KOPT-K1 (cell line): Measurements from ENCODE around the gene FRRS1.
A peak's percentile ranks its signal among the peaks of the same experiment; 100 is the strongest.
"Not testable (repeated sequence)": the region's sequence is repeated elsewhere in the genome, so short reads cannot be mapped to it uniquely, and the experiment has no call there.

ENCODE experiments used
- H3K27ac ChIP-seq: fragments of 200-600 bp; sonication (generic); 2 replicates; pipeline ENCODE4 v1.5.1; 2016; ENCODE audit warnings: antibody characterized with exemption, mild to moderate bottlenecking, low read depth, low read length; ENCODE audit not compliant: poor library complexity, severe bottlenecking
- H3K36me3 ChIP-seq: fragments of 200-600 bp; sonication (generic); 2 replicates; pipeline ENCODE4 v1.5.1; 2017; ENCODE audit warnings: antibody characterized with exemption, mild to moderate bottlenecking, low read length, moderate library complexity; ENCODE audit not compliant: insufficient read depth
- H3K9me3 ChIP-seq: fragments of 200-600 bp; sonication (generic); 2 replicates; pipeline ENCODE4 v1.5.1; 2017; ENCODE audit warnings: antibody characterized with exemption, low read length, mild to moderate bottlenecking; ENCODE audit not compliant: insufficient read depth, poor library complexity, severe bottlenecking

FRRS1 gene

GRCh38 chr1:99766378-99766800 lies at the start of gene FRRS1:
TSS of gene FRRS1 (minus strand) at chr1:99766635. CDS start at chr1:99748768, 17,867 bp downstream.
- Histone ChIP-seq H3K27ac (peak within 1 kb of the TSS; percentile 66), H3K36me3 (no peaks in the 10 kb centered on the region), H3K9me3 (no peaks in the 10 kb centered on the region)

DNA sequence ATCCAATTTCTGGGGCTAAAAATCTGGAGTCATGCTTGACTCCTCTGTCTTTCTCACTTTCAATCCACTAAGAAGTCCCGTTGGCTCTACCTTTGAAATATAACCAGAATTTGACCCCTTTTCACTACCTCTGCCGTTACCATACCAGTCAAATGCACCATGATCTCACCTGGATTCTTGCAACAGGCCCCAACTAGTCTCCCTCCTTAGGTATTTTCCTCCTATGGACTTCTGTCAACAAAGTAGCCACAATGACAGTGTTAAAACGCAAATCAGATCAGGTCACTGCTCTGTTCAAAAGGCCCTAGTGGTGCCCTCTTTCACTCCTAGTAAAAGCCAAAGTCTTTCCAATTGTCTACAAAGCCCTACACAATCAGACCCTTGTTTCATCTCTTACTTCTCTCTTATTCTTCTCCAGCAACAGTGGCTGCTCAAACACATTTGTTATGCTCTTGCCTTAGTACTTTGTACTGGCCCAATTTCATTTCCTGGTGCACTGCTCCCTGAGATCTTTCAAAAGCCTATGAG lies 48.0 kb upstream of the FRRS1 start:
- no peaks in the 10 kb centered on the region for H3K9me3 ChIP-seq
- no peaks in the 10 kb centered on the region for H3K36me3 ChIP-seq
- H3K27ac ChIP-seq = no peak overlapping the region

DNA sequence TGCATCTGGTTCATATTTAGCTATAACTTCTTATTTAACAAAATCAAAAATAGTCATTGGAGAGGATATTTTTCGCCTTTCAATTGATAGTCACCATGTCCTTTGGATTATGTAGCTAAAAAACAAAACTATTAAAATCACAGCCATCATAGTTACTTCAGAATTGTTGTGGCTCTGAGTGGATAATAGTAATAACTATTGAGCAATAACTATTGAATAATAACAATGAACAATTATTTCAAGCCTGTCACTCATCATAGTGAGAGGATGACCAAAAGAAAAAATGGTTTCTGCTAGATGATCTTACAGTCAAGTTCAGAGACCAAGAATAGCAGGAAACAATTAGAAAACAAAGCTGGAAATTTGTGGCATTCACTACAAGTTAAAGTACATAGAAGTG lies 45.3 kb upstream of the FRRS1 start:
- Histone ChIP-seq H3K36me3 (no peaks in the 10 kb centered on the region), H3K27ac (no peak overlapping the region), H3K9me3 (no peaks in the 10 kb centered on the region)

- no peaks in the 10 kb centered on the region for H3K36me3 ChIP-seq
- H3K9me3 ChIP-seq = no peaks in the 10 kb centered on the region
- H3K27ac ChIP-seq = no peak overlapping the region
Observed at GRCh38 chr1:99811075-99811474, 44.6 kb upstream of the FRRS1 start.

DNA sequence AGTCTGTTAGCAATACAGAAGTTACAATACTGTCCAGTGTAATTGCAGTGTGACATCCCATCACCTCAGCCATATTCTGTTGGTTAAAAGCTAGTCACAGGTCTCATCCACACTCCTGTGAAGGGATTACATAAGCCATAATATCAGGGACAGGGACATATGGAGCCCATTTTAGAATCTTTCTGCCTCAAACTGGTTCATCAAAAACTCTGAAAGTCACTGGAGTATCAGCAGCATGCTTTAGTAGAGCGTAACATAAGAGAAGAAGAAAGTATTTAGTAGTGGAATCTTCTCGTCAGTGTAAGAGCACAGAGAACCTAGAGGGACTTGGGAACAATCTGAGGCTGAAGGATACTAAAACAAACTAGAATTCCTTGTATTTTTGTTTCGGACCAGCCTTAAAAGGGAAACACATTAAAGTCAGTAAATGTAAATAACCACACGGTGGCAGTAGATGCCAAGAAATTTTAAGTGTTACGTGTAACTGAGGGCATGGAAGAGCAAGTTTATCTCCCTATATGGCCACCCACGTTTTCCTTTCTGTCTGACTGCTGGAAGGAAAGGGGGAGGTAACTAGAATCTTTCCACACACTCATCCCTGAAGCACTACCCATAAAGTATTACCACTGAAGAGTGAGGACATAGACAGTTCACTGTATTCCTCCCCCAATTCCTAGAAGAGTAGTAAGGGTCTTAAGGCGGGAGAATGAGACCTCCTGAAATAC lies 42.1 kb upstream of the FRRS1 start:
- no peaks in the 10 kb centered on the region for H3K9me3 ChIP-seq
- H3K27ac ChIP-seq = no peak overlapping the region
- no peaks in the 10 kb centered on the region for H3K36me3 ChIP-seq

- no peak overlapping the region for H3K27ac ChIP-seq
- H3K36me3 ChIP-seq = no peaks in the 10 kb centered on the region
- H3K9me3 ChIP-seq = no peaks in the 10 kb centered on the region
Observed at GRCh38 chr1:99806882-99807281, 40.4 kb upstream of the FRRS1 start.

DNA sequence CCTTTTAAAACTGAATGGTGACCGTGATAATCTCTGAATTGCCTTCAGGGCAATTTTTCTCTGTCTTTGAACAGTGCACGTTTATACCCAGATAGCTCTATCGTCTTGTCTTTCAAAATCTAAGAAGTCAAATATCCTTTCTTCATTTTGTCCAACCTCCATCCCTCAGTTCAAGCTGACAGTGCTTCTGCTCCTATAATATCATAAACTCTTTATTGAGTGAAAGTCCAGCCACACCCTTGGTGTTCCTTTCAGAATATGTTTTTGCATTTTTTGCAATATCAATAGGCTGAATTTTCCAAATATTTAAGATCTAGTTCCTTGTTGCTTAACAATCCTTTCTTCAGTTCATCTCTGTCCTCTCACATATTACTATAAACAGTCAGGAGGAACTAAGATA lies 35.1 kb upstream of the FRRS1 start:
- Histone ChIP-seq H3K36me3 (no peaks in the 10 kb centered on the region), H3K27ac (no peak overlapping the region), H3K9me3 (no peaks in the 10 kb centered on the region)

DNA sequence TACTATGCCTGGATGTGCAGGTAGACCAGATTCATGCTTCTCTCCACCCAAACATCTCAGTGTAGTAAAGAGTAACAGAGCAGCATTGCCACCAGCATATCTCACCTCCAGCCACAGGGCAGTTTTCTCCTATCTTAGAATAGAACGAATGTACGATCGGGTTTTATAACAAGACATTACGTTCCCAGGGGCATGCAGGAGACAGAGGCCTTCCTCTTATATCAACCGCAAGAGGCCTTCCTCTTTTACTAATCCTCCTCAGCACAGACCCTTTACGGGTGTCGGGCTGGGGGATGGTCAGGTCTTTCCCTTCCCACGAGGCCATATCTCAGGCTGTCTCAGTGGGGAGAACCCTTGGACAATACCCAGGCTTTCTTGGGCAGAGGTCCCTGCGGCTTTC lies 27.4 kb upstream of the FRRS1 start:
- not testable (repeated sequence) for H3K27ac ChIP-seq, H3K9me3 ChIP-seq

GRCh38 chr1:99789715-99790114 lies 23.3 kb upstream of the FRRS1 start:
- no peaks in the 10 kb centered on the region for H3K36me3 ChIP-seq
- no peak overlapping the region for H3K27ac ChIP-seq
- H3K9me3 ChIP-seq = no peaks in the 10 kb centered on the region

More for the DNA sequence above, 27.4 kb upstream of the FRRS1 start:
- H3K36me3 ChIP-seq = not testable (repeated sequence)

DNA sequence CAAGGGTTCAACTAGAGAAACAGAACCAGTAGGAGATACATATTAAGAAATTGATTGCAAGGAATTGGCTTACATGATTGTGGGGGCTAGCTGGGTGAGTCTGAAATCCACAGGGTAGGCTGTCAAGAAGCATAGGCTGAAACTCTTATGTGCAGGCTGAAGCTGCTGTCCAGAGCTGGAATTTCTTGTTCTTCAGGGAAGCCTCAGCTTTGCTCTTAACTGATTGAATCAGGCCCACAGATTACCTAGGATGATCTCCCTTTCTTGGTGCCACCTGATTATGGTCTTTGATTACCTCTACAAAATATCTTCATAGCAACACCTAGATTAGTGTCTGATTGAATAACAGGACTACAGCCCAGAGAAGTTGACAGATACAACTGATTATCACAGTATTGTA lies 22.5 kb upstream of the FRRS1 start:
- no peaks in the 10 kb centered on the region for H3K9me3 ChIP-seq
- H3K36me3 ChIP-seq = no peaks in the 10 kb centered on the region
- H3K27ac ChIP-seq = no peak overlapping the region

DNA sequence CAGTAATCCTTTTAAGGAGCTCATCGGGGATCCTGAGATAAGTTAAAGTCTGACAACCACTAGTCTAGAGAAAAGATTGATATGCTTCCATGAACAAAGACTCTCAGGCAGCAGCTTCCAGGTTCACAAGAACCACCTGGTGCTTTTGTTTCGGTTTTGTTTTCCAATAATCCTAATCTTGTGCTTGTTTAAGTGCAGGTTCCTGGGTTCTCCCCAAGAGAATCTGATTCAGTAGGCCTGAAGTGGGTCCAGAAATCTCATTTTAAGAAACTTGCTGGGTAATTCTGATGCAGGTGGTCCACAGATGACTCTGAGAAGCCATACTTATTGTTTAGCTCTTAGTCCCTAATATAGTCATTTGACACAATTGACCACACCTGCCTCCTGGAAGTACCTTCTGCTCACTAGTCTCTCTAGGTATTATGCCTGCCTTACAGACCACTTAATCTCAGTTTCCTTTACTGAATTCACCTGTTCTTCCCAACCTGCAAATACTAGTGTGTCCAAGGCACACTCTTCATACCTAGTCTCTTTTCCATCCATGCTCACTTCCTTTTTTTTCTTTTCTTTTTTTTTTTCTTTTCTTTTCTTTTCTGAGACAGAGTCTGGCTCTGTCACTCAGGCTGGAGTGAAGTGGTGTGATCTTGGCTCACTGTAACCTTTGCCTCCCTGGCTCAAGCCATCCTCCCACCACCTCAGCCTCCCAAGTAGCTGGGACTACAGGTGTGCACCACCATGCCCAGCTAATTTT lies 20.5 kb upstream of the FRRS1 start:
- Histone ChIP-seq H3K36me3 (no peaks in the 10 kb centered on the region), H3K9me3 (no peaks in the 10 kb centered on the region), H3K27ac (no peak overlapping the region)

GRCh38 chr1:99784809-99785255 lies 18.4 kb upstream of the FRRS1 start:
- Histone ChIP-seq H3K36me3 (no peaks in the 10 kb centered on the region), H3K27ac (no peak overlapping the region), H3K9me3 (no peaks in the 10 kb centered on the region)

- Histone ChIP-seq H3K9me3 (no peaks in the 10 kb centered on the region), H3K36me3 (no peaks in the 10 kb centered on the region), H3K27ac (no peak overlapping the region)
Observed at GRCh38 chr1:99784143-99784542, 17.7 kb upstream of the FRRS1 start.

- H3K9me3 ChIP-seq = no peaks in the 10 kb centered on the region
- no peaks in the 10 kb centered on the region for H3K36me3 ChIP-seq
- no peak overlapping the region for H3K27ac ChIP-seq
Observed at GRCh38 chr1:99782920-99783319, 16.5 kb upstream of the FRRS1 start.

- Histone ChIP-seq H3K9me3 (no peaks in the 10 kb centered on the region), H3K27ac (no peak overlapping the region), H3K36me3 (no peaks in the 10 kb centered on the region)
Observed at GRCh38 chr1:99782397-99782796, 16.0 kb upstream of the FRRS1 start.
